ENCODE measurements around the gene SORCS1.

SORCS1 gene

GRCh38 chr10:106917452-106918055 is 247.0 kb downstream of the SORCS1 start:
- H3K4me3 ChIP-seq (ENCODE audit: low read depth, low read length): no peak overlapping the region
- no peaks in the 10 kb centered on the region for H3K36me3 ChIP-seq (ENCODE audit: control insufficient read depth in 2 of 2, insufficient read depth in 1 of 2, low read length in 2 of 2)
- no peaks in the 10 kb centered on the region for H3K9me3 ChIP-seq (ENCODE audit: control insufficient read depth, insufficient read depth, low read depth, low read length)
- H3K27ac ChIP-seq (ENCODE audit: extremely low read depth, low read depth, low read length): no peak overlapping the region
- TF ChIP-seq SP2 (tag by site-specific recombination; IDR thresholded peaks at IDR 0.05) (no peak), ZNF223 (tag by site-specific recombination; IDR thresholded peaks at IDR 0.05) (no peak), ZNF146 (tag by site-specific recombination; IDR thresholded peaks at IDR 0.05) (no peak), ZNF37A (tag by site-specific recombination; IDR thresholded peaks at IDR 0.05) (no peak), TCF7L2 (IDR thresholded peaks at IDR 0.05; ENCODE audit: borderline replicate concordance, low read depth, low read length) (no peak), ZBTB26 (tag by site-specific recombination; optimal IDR thresholded peaks at IDR 0.05) (no peak), PRDM6 (tag by site-specific recombination; IDR thresholded peaks at IDR 0.05) (no peak), ZNF791 (tag by site-specific recombination; IDR thresholded peaks at IDR 0.05) (no peak), ZNF426 (tag by site-specific recombination; IDR thresholded peaks at IDR 0.05) (no peak), ZBTB20 (tag by site-specific recombination; IDR thresholded peaks at IDR 0.05) (no peak), YY1 (tag by site-specific recombination; IDR thresholded peaks at IDR 0.05) (no peak), ZNF433 (tag by site-specific recombination; IDR thresholded peaks at IDR 0.05; ENCODE audit: low read depth) (no peak), TSHZ1 (tag by site-specific recombination; IDR thresholded peaks at IDR 0.05; ENCODE audit: borderline replicate concordance) (no peak), ZNF354C (tag by site-specific recombination; IDR thresholded peaks at IDR 0.05; ENCODE audit: borderline replicate concordance, low read depth) (no peak), ZNF548 (tag by site-specific recombination; IDR thresholded peaks at IDR 0.05) (no peak), ZBTB1 (tag by site-specific recombination; IDR thresholded peaks at IDR 0.05) (no peak), PBX3 (CRISPR knock-in tag; IDR thresholded peaks at IDR 0.05) (no peak), OVOL3 (tag by site-specific recombination; IDR thresholded peaks at IDR 0.05) (no peak), ZNF580 (tag by site-specific recombination; IDR thresholded peaks at IDR 0.05) (no peak)
- peaks cover 6% of the 10 kb centered on the region for H3K4me1 ChIP-seq (ENCODE audit: control insufficient read depth, insufficient read depth, low read length)
- CTCF ChIA-PET: no interaction called here
- POLR2A ChIA-PET: no interaction called here

Data from HEK293 (cell line).